ENCODE measurements around the gene SERPINB1.
A peak's percentile ranks its signal among the peaks of the same experiment; 100 is the strongest.

Gene SERPINB1

DNA sequence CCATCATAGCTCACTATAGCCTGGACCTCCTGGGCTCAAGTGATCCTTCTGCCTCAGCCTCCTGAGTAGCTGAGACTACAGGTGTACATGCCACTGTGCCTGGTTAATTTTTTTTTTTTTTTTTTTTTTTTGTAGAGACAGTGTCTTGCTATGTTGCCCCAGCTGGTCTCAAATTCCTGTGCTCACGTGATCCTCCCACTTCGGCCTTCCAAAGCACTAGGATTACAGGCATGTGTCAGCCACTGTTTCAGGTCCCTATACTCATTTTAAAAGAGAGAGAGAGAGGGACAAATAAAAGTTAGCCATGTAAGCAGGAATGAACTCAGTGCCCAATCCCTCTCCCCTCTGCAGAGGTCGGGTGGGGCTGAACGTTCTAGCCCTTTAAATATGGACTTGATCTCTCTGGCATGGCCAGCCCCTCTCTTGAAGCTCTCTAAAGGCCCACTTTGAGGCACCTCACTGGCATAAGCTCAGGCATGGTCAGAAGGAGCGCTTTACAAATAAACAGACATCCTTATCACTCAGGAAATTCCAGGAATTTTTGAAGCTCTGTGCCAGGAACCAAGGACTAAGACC, 9.0 kb upstream of the SERPINB1 start:
- DNase-seq (ENCODE audit: low read depth), result no peak

DNA sequence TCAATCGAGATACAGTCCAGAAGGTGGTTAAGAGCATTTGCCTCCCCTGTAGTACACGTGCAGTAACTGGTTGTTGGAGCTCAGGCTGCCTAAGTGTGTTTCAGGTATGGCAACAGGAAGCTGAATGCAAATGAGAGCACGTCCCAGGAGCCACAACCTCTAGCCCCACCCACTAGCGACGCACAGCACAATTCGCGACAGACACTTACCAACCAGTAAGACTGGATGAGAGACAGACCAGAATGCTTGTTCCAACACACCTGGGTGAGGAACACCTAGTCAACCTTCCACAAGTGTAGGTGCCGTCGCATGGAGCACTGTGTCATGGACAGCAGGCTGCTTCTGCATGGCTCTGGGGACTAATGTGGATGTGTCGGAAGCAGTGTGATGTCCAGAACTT, 7.2 kb upstream of the SERPINB1 start:
- DNase-seq (ENCODE audit: low read depth), result peak; percentile 75

DNA sequence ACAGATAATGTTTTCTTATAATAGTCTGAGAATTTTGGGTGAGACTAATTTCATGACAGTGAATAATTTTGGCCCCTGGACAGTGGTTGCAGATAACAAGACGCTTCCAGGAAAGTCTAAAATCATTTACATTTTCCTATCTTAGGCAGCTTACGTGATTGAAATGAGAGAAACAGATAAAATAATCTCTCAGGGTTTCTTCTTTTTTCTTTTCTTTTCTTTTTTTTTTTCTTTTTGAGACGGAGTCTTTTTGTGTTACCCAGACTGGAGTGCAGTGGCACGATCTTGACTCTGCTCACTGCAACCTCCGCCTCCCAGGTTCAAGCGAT, 4.2 kb upstream of the SERPINB1 start:
- DNase-seq (ENCODE audit: low read depth), result no peak

DNA sequence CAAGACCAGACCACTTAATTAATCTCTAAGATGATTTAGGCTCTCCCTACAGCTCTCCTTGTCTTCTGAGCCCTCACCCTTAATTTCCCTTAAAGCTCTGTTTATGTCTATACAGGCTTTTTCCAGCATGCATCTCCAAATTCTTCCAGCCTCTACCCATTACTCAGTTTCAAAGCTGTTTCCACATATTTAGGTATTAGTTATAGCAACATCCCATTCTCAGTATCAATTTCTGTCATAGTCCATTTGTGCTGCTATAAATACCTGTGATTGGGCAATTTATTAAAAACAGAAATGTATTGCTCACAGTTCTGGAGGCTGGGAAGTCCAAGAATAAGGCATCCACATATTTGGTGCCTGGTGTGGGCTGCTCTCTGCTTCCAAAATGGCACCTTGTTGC, 2.3 kb upstream of the SERPINB1 start:
- DNase-seq (ENCODE audit: low read depth), result no peak

DNA sequence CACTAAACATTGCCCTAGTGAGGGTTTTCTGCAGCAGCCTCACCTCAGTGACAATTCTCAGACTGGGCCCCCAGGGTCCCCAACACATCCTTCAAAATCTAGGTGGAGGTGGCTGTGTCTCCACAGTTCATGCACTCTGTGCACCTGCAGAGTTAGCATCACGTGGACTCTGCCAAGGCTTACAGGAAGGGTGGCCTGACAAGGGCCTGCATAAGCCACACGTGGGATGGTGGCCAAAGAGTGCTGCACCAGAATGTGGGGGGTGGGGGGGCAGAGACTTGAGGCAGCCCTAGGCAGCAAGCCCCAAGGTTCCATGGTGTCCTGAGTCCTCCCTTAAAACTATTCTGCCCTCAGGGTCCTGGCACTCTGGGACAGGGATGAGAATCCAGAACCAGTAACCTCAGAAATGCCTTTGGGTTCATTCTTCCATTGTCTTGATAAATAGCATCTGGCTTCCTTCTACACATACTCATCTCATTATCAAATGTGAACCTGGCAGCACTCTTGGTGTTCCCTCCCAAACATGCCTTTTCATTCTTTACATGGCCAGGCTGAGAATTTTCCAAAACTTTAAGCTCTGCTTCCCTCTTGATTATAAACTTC, 1.6 kb upstream of the SERPINB1 start:
- DNase-seq (ENCODE audit: low read depth), result no peak

DNA sequence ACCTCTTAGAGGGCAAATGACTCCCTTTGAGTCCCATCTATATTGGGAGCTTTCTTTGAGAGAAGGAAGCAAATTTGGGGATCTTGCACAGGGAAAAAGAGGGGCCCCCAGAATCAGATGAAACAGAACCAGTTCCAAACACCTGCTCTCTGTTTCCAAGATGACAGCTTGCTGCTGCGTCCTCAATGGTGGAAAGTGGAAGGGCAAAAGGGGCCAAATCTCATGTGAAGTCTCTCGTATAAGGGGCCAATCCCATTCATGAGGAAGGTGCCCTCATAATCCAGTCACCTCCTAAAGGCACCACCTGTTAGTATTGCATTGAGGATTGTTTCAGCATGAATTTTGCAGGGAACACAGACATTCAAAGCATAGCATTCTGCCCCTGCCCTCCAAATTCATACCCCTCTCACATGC, 483 bp upstream of the SERPINB1 start:
- DNase-seq (ENCODE audit: low read depth), result no peak

DNA sequence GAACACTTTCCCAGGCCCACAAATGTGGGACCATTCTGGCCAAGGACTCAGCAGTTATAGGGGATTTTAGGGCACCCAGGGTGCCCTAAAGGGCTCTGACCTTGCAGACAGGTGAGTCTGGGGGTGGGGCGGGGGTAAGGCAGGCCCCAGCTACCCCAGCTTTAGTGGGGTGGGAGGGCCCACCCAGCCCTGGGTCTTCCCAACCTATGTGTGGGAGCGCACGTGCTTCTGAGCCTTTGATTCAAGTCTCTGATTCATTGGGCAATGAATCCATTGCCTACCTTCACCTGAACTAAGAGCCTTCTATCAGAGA, 958 bp downstream of the SERPINB1 start:
- DNase-seq (ENCODE audit: low read depth), result no peak

DNA sequence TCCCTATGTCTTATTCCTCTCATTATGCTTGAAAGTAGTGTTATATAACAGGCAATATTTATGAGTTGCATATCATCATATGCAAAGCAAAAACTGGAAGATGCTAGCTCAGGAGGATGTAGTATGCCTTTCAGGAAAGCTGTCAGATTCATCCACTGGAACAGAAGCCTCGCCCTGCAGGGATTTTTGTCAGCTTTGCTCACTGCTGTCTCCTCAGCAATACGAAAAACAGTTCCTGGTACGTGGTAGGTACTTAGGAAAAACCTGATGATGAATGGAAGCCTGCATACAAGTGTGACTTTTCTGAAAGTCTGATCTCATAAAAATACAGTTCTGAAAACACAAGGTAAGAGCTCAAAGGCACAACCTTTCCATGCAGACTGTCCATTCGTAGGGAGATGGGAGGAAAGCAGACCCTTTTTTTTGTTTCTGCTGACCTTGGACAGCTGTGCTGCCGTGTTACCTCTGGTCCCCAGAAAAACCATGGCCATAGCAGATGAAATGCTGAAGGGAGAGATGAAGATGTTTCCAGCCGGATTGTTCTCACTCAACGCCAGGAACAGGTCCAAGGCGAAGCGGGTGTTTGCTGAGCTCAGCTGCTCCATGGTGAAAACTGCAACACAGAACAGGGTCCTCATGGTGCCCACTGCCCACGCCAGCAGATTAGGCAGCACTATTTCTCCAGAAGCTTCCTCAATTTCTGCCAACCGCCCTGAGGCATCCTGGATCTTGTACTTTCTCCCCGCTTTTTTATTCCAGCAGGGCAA, 1.5 kb downstream of the SERPINB1 start:
- no peak for DNase-seq (ENCODE audit: low read depth)

DNA sequence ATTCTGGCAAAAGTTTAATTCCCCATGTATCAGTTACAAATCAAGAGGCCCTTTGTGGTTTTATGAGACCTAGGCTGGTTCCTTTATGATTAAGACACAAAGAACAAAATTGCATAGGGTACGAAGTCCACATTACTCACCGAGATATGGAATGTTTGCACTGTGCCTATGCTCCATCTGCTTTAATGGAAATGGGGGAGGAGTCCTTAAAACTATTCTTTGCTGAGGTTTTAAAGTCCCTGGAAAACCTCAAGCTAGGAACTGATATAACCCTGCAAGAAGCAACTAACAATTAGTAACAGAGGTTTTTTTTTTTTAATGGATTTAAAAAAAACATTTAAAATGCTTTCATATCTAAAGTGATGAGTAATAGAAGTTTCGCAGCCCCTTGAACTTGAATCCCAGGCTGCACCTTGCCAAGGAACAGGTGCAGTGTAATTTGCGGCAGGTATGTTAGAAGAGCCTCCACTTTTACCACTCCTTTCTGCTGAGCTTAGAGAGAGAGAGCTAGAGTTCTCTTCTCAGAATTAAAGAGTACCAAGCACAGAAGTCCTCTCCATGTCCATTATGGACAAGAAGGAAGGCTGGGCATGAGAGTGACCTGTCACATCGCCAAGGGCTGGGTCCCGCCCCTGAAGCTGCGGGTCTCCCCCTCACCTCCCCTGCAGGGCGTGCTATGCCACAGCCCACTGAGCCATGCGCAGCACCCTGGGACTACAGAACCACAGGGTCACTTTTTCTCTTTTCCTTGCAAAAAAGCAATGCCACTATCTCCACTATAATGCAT, 2.3 kb downstream of the SERPINB1 start:
- no peak for DNase-seq (ENCODE audit: low read depth)

DNA sequence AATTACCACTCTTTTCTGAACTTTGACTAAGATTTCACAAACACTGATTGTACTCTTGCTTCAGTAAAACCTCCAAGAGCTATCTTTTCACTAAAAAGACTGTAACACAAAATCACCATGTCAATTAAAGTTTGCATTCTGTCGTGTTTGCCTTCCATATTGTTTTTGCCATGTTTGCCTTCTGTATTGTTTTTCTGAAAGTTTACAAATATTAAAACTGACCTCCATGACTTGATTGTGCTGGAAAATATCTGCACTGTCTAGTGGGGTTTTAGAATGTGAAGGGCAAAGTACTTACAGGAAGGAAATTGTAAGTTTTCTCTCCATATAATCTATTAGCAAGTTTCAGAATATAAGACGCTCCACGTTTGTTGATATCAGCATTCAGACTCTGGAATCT, 3.4 kb downstream of the SERPINB1 start:
- DNase-seq (ENCODE audit: low read depth), result no peak

DNA sequence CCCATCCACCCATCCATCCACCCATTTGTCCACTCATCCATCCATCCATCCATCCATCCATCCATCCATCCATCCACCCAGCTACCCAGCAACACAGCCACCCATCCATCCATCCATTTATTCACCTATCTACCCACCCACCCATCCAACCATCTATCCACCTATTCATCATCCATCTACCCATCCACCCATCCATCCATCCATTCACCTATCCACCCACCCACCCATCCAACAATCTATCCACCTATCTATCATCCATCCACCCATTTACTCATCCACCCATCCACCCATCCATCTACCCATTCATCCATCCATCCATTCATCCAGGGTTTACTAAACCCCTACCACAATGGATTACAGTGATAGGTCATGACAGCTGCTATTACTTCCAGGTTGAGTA, 7.4 kb downstream of the SERPINB1 start:
- no peak for DNase-seq (ENCODE audit: low read depth)

DNA sequence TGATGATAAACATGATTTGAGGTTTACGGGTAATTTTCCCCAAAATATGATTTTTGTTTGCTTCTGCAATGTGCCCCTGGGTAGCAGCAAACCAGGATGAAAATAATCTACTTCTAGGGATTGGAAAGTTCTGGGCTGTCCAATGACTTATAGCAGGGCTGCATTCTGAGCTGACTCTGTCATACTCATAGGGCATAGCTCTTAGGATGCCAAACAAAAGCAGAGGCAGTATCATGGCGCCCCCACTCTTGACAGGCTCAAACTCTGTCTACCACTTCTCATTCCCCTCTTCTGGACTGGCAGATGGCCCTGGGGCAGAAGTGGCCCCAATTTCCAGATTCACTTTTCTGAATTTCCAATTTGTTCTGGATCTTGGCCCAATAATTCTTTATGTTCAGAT, 10.3 kb downstream of the SERPINB1 start:
- DNase-seq (ENCODE audit: low read depth), result no peak

DNA sequence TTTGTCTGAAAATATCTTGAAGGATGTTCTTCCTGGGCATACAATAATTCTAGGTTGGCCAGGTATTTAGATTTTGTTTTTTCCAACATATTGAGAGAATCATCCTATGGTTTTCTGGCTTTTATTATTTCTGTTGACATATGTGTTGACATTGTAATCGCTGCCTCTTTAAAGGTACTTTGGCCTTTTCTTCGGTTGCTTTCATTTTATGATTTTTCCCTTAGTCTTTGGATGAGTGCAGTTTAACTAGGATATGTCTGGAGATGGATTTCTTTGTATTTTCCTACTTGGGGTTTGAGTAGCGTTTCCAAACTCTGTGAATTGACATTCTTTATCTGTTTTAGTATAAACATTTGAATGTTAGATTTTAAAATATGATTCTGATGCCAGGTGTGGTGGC, 11.5 kb downstream of the SERPINB1 start:
- DNase-seq (ENCODE audit: low read depth), result no peak

DNA sequence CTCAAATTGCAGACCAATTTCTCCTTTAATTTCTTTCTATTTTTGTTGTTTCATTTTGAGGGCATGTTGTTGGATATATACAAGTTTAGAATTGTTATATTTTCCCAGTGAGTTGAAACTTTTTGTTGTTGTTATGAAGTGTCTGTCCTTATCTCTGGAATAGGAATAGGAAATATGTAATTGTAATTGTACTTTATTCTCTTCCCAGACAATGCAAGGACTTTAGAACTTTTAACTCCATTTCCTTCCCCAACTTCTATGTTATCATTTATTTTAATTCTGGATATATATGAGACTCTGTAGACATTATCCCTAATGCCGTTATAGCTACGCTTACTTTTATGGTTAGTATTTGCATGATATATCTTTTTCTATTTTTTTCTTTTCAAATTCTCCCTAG, 12.4 kb downstream of the SERPINB1 start:
- no peak for DNase-seq (ENCODE audit: low read depth)

DNA sequence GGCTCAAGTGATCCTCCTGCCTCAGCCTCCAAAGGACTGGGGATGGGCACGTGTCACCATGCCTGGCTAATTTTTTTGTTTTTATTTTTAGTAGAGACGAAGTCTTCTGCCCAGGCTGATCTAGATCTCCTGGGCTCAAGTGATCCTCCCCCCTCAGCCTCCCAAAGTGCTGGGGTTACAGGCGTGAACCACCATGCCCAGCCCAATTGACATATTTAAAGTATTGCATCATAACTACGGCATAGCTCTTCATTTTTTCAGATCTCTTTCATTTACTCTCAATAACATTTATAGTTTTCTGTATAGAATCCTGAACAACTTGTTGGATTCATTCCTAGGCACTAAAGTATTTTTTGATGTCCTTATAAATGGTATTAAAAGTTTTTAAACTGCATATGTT, 13.0 kb downstream of the SERPINB1 start:
- DNase-seq (ENCODE audit: low read depth), result no peak

DNA sequence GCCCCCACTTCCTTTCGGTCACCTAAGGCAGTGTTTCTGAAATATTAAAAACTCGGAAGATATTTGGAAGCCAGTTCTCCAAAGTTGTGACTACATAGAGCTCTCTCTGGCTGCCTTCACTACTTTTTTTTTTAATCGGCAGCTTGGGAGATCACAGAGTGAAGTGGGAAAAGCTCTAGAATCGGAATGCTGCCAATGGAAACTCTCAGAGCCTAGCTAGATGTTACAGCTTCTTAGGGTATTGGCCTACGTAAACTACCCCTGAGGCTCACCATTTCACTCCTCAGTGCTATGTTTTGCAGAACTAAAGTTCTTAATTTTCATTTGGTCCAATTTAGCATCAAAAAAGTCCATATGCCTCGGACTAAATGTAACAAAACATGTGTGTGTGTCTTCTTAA, 14.5 kb downstream of the SERPINB1 start:
- no peak for DNase-seq (ENCODE audit: low read depth)

DNA sequence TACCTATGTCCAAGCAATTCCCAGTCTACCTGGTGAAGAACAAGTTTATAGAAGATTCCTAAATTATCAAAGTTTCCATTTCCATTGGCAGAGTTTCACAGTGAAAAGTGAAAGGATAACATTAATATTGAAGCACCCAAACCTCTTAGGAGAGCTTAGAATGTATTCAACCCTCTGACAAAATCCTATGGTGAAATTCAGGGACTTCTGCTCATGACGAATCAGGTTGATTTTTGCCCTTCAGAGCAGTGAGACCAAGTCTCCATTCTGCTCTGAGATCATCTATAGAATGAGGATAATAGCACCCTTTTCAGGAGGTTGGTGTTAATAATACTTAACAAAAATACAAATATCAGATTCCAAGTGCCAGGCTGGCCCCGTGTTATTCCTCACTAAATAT, 15.5 kb downstream of the SERPINB1 start:
- no peak for DNase-seq (ENCODE audit: low read depth)

DNA sequence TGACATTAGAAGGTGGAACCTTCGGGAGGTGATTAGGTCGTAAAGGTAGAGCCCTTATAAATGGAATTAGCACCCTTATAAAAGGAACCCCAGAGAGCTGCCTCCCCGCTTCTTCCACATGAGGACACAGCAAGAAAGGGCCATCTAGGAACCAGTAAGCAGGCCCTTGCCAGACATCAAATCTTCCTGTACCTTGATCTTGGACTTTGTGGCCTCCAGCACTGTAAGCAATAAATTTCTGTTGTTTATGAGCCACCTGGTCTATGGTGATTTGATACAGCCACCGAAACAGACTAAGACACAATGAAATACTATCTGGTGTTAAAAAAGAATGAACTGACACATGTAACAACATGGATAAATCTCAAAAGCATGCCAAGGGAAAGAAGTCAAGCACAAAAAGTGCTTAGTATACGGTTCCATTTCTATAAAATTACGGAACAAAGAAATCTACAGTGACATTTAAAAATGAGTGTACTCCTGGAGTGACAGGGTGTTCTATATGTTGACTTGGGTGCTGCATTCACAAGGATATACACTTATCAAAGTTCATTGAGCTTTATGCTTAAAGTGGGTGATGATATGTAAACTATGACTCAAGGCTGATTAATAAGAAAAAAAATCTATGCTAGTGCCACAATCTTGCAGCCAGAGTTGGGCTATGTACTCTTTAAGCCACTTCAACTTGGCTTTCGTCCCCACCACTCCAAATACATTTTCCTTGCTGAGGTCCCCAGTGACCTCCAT, 18.4 kb downstream of the SERPINB1 start:
- no peak for DNase-seq (ENCODE audit: low read depth)

DNA sequence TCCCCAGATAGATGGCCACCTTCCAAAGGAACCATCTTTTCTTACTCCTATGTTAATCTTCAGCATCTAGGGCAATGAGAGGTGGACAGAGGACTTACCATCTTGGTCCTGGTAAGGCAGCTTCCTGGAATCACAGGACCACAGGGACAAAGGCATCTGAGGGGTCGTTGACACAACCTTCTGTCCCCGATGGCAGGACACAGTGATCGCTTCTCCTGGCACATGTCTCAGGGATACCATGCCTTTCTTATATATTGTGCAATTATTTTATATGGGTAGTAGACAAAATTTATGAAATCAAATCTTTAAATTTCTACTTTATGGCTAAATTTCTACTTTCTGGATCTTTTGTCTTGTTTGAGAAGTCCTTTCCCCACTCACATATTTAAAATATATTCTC, 20.1 kb downstream of the SERPINB1 start:
- DNase-seq (ENCODE audit: low read depth), result no peak

DNA sequence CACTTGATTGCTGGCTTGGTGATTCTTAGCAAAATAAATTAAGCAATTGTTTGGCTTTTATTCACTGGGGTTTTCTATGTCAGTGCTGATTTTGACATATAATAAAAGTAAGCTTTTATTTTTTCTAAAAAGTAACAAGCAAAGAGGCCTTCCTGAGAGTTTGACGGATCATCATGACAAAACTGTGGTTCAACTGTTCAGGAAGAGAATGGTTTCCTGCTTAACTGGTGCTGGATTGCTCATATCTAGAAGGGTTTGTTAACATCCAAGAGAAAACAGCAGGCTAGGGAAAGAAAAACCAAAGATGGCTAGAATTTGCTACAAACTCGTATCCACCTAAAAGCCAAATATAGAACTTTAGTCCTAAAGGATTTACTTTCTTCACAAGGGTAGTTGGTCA, 21.2 kb downstream of the SERPINB1 start:
- no peak for DNase-seq (ENCODE audit: low read depth)

DNA sequence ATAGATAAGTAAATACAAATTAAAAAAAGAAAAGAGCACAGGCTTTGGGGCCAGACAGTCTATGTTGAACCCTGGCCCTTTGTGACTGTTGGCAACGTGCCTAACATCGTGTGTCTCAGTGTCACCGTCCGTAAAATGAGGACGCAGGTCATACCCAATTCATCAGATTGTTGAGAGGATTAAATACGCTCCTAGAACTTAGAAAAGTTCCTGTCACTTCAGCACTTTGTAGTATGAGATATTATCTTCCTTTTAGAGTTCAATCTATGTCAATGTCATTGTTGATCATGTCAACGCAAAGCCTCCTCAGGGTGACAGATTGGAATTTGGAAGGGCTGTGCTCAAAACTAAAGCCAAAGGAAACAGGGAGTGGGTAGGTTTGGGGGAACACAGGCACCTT, 21.7 kb downstream of the SERPINB1 start:
- no peak for DNase-seq (ENCODE audit: low read depth)

DNA sequence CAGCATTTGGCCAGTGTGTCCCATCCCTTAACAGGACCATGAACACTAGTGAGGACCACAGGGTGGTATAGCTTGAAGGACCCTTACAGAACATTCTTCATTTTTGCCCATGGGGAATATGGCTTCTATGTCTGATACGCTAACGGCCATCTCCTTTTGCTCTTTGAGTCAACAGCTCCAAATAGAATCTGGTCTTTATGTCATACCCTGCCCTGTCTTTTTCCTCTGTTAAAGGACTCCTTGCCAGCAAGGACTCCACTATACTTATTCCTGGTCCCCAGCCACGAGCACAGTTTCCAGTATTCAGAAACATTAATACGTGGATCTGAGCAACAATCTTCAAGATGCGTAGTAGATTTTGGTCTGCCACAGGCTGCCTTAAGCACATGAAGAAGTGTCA, 22.5 kb downstream of the SERPINB1 start:
- no peak for DNase-seq (ENCODE audit: low read depth)

DNA sequence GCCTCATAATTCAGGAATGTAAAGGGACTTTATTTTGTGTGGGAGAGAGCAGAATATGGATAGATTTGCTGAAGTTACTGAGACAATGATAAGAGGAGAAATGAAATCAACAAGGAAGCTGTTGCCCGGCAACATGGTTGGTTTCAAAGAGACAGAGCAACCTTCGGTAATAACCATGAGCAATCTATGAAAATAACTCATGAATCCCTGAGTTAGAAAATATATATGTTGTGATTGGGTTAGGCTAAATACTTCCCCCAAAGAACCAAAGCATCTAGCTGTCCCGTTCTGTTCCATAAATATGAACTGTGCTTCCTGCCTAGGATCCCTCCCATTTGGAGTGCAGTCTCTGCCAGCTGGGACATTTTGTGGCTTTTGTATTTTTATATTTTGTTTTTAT, 23.1 kb downstream of the SERPINB1 start:
- no peak for DNase-seq (ENCODE audit: low read depth)

All from stimulated activated CD4-positive, alpha-beta T cell treated with anti-CD3 and anti-CD28 coated beads, Interleukin-2, amount 100 ng/mL, for 4 hours (primary cell).